HG03280 (cell line): Measurements from ENCODE around the gene DSG4.

ENCODE experiments used
- ATAC-seq: cut with Tn5 transposase; IDR thresholded peaks from one replicate; pipeline ENCODE4 v1.9.1; 2021; ENCODE audit warnings: mild to moderate bottlenecking, moderate library complexity; ENCODE audit not compliant: unreplicated experiment

Gene DSG4

DNA sequence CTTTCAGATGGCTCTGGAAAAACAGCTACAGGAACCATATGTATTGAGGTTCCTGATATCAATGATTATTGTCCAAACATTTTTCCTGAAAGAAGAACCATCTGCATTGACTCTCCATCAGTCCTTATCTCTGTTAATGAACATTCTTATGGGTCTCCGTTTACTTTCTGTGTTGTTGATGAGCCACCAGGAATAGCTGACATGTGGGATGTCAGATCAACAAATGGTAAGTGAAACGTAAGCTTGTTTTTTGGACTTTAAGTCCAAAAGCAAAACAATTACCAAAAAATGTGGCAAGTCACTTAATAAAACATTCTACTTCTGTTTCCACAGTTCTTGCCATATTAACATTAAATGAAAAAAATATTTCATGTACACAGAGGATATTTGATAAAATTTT lies 26.8 kb downstream of the DSG4 start:
- no peak for ATAC-seq

DNA sequence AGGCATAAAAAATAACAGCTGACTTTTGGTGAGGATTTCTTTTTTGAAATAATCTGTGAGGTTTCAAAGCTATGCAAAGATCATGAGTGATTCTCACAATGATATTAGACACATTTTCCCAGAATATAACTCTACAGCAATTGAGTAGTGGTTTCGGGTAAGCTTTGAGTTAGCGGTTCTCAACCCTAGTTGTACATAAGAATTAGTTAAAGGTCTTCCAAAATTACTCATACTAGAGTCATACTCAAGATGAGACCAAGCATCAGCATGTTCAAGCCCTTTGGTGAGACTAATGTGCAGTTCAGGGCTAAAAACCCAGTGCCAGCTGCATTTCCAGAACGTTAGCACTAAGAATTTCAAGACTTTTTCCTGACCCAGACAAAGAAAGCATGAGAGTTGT lies 31.1 kb downstream of the DSG4 start:
- ATAC-seq: no peak

DNA sequence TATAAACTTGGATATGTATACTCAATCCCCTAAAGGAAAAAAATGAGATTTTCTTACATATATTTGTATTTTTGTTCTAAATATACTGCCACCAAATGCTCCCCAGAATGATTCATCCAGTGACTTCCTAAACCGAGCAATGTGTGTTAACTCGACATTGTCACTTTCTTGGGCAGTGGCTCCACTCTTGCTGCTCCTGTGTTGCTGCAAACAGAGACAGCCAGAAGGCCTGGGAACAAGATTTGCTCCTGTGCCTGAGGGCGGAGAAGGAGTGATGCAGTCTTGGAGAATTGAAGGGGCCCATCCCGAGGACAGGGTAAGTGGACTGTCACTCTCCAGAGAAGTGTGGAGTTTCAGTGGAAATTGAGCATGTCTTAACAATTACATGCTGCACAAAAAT lies 32.7 kb downstream of the DSG4 start:
- ATAC-seq: no peak

DNA sequence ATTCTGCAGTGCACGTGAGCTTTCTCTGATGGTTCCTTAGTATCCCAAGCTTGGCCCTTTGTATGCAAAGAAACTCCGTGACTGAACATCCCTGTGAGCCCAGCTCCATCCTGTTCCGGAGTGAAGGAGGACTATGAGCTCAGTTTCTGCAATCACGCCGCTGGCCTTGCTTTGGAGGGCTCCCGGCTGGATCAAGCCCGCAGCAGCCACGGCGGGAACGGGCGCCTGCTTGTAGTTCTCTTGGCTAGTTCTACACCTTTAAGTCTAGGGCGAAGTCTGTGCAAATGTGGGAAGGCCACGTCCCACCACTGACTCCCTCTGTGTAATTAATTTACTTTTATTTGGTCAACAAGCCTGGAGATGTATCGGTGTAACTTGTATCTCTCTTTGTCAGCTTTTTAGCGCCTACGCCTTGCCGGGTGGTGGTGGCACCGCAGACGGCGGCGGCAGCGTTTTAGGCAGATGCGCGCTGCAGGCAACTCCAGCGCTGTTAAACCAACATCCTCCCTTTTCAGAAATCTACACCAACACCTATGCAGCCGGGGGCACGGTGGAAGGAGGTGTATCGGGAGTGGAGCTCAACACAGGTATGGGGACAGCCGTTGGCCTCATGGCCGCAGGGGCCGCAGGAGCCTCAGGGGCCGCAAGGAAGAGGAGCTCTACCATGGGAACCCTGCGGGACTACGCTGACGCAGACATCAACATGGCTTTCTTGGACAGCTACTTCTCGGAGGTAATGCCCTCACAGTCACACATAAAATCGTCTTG lies 34.3 kb downstream of the DSG4 start:
- no peak for ATAC-seq

DNA sequence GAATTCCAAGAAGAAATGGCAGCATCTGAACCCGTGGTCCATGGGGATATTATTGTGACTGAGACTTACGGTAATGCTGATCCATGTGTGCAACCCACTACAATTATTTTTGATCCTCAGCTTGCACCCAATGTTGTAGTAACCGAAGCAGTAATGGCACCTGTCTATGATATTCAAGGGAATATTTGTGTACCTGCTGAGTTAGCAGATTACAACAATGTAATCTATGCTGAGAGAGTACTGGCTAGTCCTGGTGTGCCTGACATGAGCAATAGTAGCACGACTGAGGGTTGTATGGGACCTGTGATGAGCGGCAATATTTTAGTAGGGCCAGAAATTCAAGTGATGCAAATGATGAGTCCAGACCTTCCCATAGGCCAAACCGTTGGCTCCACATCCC lies 36.6 kb downstream of the DSG4 start:
- ATAC-seq: no peak

DNA sequence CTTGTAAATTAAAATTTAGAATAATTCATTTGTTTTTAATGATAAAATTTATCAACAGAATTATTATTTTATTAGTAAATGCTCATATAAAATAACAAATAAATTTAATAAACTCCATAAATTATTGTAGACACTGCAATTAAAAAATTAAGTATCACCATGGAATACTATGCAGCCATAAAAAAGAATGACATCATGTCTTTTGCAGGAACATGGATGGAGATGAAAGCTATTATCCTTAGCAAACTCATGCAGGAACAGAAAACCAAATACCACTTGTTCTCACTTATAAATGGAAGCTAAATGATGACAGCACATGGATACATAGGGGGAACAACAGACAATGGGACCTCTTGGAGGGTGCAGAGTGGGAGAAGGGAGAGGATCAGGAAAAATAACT lies 41.3 kb downstream of the DSG4 start:
- ATAC-seq: no peak

DNA sequence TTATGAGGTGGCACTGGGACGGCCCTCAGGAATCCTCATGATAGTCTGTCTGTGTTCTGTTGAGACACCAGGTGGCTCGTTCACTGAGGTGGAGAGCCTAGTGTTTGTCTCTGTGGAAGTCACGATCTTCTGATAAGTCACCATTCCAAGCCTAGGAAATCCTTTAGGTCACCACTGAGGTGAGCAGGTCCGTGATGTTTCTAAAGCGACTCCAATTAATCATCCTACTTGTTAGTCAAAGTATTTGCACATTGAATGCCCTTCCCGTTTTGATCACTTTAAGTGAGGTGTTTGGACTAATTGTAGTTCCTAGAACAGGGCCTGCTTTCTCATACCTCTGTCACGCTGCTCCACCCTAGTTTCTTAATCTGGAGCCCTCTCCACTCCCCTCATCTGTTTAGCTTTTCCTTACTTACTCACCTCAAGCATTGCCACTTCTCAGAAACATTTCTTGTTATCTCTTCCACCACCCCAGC lies 42.9 kb downstream of the DSG4 start:
- no peak for ATAC-seq

DNA sequence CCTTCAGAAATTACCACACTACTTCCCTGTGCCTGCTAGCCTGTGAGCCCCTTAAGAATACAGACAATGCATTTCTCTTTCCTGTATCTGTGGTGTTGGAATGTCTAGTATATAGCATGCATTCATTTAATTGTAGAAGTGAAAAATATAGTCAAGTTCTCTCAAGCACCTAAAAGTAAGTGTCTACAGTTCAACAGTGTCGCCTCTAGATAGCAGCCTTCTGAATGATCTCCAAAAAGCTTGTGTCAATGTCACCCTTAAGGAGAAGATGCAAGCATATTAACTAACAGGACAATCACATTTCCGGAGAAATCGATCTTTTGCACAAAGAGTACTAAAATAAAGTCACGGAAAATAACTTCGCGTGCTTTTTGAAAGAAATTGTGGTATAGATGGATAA lies 43.5 kb downstream of the DSG4 start:
- no peak for ATAC-seq

DNA sequence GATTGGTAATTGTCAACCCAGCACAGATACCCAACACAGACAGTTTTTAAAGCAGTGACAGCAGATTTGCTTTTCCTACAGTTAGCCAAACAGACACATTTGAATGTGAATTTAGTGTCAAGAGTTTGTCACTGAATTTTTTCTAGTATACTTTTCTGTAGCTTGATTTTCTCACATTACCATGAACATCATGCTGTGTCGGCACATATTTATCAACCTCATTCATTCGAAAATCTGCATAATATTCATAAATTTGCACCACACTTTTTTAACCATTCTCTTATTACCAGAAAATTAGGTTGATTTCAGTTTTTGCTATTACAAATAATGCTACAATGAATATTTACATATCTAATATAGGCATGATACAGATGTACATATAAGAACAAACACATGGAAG lies 43.9 kb downstream of the DSG4 start:
- no peak for ATAC-seq

DNA sequence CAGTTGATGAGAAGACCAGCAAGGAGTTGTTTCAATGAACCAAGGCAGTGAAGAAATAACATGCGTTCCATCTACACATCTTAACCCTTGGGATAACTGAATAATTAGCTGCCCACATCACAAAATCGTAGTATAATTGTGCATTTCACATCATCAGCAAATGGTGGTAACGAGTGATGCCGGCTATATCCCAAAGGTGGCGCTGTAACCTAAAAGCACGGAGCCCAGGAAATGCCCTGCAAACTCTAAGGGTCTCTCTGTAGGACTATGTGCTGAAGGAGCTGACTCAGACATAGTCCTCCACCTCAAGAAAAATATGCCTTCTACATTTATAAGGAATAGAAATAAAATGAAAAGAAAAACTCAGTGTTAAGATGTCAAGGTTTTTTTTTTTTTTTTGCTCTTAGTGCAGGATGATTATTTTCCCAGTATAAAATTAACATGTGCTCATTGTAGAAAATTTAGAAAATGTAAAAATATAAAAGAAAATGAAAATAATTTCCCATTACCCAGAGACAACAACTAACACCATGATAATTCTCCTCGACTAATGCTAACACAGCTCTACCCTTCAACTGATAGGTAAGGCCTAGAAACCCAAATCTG lies 47.9 kb downstream of the DSG4 start:
- ATAC-seq: no peak

DNA sequence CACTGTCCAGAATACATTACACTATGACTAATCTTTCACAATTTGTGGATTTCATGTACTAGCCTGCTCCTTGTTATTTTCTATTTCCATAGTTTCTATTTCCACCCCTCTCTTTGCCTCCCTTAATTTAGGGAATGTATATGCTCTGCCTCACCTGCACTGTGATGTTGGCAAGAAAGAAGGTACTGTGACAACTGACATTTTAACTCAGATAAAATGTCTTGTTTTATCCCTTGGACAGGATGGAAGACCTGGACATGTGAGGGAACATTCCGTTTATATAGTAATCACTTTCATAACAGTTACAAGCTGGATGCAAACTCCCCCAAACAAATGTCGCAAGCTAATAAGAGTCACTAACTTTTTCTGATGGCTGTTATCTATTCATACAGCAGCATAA lies 49.4 kb downstream of the DSG4 start:
- ATAC-seq: no peak

DNA sequence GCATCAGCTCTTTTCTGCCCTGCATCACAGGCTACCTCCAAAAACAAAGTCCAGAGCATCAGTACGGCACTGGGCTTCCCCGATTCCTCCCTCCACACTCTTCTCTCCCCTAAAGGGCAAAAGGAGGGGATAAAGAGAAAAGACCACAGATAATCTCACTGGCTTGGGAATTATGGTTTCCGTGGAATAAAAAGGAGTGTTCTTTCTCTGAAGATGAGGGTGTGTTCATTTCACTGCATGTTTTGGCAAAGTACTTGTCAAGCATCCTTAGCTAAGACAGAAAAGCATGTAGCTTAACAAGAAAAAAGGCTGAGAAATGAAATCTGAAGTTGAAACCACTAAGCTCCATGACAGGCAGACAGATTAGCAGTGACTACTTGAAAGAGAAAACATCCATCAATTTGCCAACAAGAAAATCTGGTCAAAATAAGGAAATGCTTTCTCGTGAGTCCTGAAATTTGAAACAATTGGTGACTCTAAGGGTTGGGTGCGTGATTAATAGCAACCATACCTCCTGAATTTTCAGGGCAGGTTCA lies 50.4 kb downstream of the DSG4 start:
- ATAC-seq: no peak

DNA sequence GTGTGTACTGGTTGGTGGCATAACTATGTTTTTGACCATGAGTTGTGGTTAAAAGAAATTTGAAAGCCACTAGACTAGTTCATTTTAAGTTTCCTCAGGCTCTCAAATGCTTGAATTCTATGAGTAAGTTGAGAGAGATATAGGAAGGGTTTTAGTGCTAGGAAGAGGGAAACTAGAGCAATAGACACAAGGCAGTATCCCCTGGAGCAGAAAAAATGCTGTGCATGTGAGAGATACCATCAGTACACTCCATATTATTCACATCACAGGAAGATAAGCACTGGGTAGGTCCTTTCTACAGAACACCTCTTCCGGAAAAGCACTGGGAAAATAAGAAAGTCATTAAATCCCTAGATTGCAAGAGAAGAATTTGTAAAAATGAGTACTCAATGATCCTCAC lies 51.6 kb downstream of the DSG4 start:
- no peak for ATAC-seq

DNA sequence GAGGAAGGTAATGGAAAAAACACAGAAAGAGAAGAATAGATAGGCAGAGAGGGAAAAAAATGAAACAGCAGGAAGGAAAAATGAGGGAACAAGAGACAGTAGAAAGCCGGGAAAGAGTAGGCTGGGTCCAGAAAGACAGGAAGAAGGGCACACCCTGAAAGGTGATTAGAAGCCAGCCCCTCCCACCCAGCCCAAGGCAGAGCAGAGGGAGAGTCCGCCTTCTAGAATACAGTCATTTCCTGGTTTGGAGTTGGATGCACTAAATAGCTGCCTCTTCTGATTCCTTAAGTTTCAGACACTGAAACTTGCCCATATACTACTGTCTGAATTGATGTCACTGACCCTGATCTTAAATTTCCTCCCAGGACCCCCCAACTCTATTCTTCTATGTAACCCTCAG lies 53.0 kb downstream of the DSG4 start:
- ATAC-seq: no peak

DNA sequence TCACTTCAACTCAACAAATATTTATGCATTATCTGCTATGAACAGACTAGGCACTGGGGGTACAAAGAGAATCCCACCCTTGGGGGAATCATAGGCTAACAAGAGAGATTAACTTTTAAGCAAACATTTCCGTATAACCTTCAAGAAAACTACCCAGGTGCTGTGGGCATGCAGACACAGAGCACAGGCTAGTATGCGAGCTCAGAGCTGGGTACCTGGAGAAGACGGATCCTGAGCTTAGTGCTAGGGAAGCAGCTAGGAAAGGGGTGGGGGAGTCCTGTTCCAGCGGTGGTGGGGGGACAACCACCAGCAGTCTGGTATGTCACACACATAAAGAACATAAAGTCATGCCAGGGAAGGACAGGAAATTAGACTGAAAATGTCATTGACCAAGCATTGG lies 53.5 kb downstream of the DSG4 start:
- ATAC-seq: no peak

DNA sequence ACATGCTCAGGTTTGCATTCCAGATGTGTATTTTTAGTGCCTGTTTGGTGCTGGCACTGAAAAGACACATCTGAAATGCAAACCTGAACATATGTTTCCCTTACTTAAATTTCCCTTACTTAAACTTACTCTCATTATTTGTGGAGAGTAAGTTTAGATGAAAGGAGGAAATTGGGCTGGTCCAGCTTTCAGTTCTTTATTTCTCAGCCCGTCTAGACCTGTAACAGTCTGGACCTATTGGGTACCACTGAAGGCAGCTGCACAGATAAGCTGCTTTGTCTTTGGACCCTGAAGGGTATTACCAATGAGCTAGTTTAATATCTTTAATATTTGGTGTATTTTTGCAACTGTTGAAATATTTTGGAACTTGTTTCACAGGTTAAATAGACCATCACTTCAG lies 54.0 kb downstream of the DSG4 start:
- ATAC-seq: no peak

DNA sequence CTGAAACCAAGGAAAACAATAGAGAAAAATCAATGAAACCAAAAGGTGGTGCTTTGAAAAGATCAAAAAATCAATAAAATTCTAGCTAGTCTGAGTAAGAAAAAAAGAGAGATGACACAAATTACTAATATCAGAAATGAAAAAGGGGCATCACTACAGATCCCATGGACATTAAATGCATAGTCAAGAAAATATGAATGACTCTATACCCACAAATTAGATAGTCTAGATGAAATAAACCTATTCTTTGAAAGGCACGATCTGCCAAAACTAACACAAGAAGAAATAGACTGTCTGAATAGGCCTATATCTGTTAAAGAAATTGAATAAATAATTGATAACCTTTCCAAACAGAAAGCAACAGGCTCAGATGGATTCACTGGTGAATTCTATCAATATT lies 55.7 kb downstream of the DSG4 start:
- no peak for ATAC-seq

DNA sequence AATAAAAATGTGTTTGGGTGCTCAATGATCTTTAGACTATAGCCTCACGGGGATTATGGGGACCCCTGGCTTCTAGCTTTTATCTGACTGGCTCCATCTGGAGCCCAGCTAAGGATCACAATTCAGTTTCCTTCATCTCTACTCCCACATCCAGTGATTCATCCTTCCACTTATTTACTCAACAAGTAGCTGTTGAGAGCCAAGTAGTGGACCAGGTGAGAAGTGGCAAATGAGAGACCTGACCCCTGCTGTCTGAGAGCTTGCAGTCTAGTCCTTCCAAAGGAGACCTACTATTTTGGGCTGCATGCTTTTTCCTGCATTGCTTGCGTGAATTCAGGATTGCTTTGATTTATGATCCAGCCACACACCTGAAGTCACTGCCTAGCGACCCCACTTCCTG lies 60.2 kb downstream of the DSG4 start:
- no peak for ATAC-seq

DNA sequence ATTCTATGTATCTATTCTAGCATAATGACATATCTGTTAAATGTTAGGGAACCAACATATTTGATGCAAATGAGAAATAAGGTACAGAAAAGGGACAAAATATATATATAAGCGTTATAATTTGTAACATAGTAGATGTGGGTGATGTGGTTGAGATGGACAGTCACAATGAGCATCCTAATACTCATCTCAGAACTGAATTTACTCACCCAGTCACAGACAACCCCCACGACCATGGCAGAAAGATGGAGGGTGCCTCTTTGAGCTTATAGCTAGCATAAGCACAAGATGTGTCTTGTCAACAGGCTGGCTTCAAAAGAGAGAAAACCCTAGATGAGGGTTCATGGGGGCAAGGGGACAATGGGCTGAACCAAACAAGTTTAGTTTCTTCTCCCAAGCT lies 61.8 kb downstream of the DSG4 start:
- peak; percentile 66 for ATAC-seq

DNA sequence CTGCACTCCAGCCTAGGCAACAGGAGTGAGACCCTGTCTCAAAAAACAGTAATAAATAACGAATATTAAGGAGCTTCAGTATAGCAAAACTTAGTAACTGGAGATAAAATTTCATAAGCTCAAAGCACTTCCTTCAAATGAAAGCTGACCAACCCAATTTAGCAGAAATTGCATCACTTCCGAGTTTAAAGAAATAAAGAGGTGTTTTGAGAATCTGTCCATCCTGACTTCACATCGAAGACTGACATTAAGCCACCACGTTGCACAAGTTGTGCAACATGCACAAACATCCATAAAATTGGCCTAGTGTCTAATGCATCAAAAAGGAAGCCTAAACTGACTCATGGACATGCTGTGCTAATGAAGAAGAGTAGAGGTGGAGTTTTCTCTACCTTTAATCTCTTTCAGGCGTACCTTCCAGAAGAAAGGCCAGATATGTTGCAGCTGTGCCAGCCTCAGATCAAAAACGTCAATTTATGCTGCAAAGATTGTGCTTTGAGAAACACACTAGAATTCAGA lies 63.3 kb downstream of the DSG4 start:
- no peak for ATAC-seq

DNA sequence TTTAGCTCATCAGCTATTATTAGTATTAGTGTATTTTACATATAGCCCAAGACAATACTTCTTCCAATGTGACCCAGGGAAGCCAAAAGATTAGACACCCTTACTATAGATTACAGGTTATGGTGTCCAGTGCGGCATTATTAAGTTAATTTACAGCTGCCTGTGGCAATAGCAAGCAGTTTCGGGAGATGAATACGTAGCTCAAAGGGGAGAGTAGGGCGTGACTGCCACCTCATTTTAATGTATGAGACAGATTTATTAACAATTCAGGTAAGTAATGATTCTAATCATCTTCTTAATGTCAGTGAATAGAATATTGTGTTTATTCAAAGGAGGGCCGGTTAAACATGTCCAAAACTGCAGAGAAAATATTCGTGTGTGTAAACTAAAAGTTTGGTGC lies 64.2 kb downstream of the DSG4 start:
- ATAC-seq: no peak

DNA sequence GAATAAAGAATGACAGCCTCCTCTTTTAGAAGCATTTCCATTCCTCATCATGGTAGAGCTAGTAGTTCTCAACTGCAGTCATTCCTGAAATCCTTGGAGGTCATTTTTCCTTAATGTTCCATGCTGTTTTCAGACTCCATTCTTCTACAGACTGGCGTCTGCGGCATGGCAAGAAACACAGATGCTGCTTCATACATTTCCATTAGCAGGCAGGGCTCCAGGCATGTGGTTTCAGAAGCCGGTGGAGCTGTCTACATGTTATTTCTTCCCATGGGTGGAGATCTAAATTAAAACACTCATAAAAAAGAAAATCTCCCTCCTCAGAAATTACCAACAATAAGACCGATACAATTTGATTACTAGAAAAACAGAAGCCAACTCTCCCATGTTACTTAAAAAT lies 64.9 kb downstream of the DSG4 start:
- ATAC-seq: no peak
